PC-9 (cell line): ENCODE results near the gene SLX4IP. TPM values are rescaled to one million over a fixed set of nuclear protein-coding genes. Genes with fewer than 3 reads are reported as not detected.
"Not testable (repeated sequence)": the region's sequence is repeated elsewhere in the genome, so short reads cannot be mapped to it uniquely, and the experiment has no call there.

Source experiments
- BruUV-seq: library from RNA; stranded (reverse); fragments of 400-500 nt; replicated peaks from 2 replicates; lab custom pipeline; 2021; lab: Mats Ljungman, UMichigan
- CTCF ChIA-PET: fragments of 300-600 bp; sonication (Branson Sonifier 250); formaldehyde crosslinking; loops from one replicate; lab custom pipeline; 2022; ENCODE audit warnings: antibody characterized with exemption; lab: Charles Lee
- POLR2A ChIA-PET: fragments of 300-600 bp; sonication (Branson Sonifier 250); formaldehyde crosslinking; loops from one replicate; lab custom pipeline; 2022; ENCODE audit warnings: antibody characterized with exemption; ENCODE audit not compliant: unreplicated experiment; lab: Charles Lee
- DNase-seq, 2 experiments: peaks; one replicate each; pipeline versions ENCODE4 v3.0.0 to v3.0.0-alpha.2; 2015 to 2022; ENCODE audit warnings: mixed read lengths in 1 of 2
- H2AFZ ChIP-seq: fragments of 200-600 bp; sonication (generic); 2 replicates; pipeline ENCODE4 v1.8.1; 2017; ENCODE audit warnings: antibody characterized with exemption
- H3F3A ChIP-seq: fragments of 200-600 bp; sonication (generic); 2 replicates; pipeline ENCODE4 v1.8.1; 2017; ENCODE audit warnings: antibody characterized with exemption, mild to moderate bottlenecking, low read depth; ENCODE audit not compliant: insufficient read depth
- H3K27ac ChIP-seq: fragments of 200-600 bp; sonication (generic); 2 replicates; pipeline ENCODE4 v1.6.1; 2016; ENCODE audit warnings: mixed run types
- H3K27me3 ChIP-seq: fragments of 200-600 bp; sonication (generic); 2 replicates; pipeline ENCODE4 v1.6.1; 2016; ENCODE audit warnings: low read depth, mixed run types; ENCODE audit not compliant: insufficient read depth
- H3K36me3 ChIP-seq: fragments of 200-600 bp; sonication (generic); 2 replicates; pipeline ENCODE4 v1.6.1; 2016; ENCODE audit warnings: low read depth, mixed run types
- H3K4me1 ChIP-seq: fragments of 200-600 bp; sonication (generic); replicated peaks from 2 replicates; pipeline ENCODE4 v1.6.1; 2016; ENCODE audit warnings: mixed run types; ENCODE audit not compliant: insufficient read depth
- H3K4me2 ChIP-seq: fragments of 200-600 bp; sonication (generic); 2 replicates; pipeline ENCODE4 v1.6.1; 2017; ENCODE audit warnings: mixed run types
- H3K4me3 ChIP-seq: fragments of 200-600 bp; sonication (generic); 2 replicates; pipeline ENCODE4 v1.6.1; 2016; ENCODE audit warnings: mixed run types
- H3K79me2 ChIP-seq: fragments of 200-600 bp; sonication (generic); 2 replicates; pipeline ENCODE4 v1.6.1; 2017; ENCODE audit warnings: low read depth, mixed run types
- H3K9me2 ChIP-seq: fragments of 200-600 bp; sonication (generic); 2 replicates; pipeline ENCODE4 v1.8.1; 2017; ENCODE audit warnings: mild to moderate bottlenecking; ENCODE audit not compliant: insufficient read depth
- H3K9me3 ChIP-seq: fragments of 200-600 bp; sonication (generic); 2 replicates; pipeline ENCODE4 v1.8.1; 2016; ENCODE audit warnings: low read depth; ENCODE audit not compliant: insufficient read depth
- H4K20me1 ChIP-seq: fragments of 200-600 bp; sonication (generic); 2 replicates; pipeline ENCODE4 v1.8.1; 2017; ENCODE audit not compliant: insufficient read depth
- CTCF ChIP-seq: fragments of 200-600 bp; sonication (generic); conservative IDR thresholded peaks from 2 replicates; pipeline ENCODE4 v1.6.1; 2017; ENCODE audit warnings: mixed run types, antibody characterized with exemption, mild to moderate bottlenecking, moderate library complexity
- EZH2 ChIP-seq: fragments of 200-600 bp; sonication (generic); IDR thresholded peaks from 2 replicates; pipeline ENCODE4 v1.8.0; 2017; ENCODE audit warnings: antibody characterized with exemption, low read depth
- intact Hi-C: fragments of 100-400 bp; cut with micrococcal nuclease; formaldehyde crosslinking; loops from one replicate; pipeline ENCODE4 v1.10.0; 2022; ENCODE audit not compliant: unreplicated experiment
- total RNA-seq: library from RNA; stranded (reverse); gene quantifications from 2 replicates; pipeline ENCODE4 v1.2.3, GENCODE V29; 2021

The SLX4IP gene
- total RNA-seq, 1 experiment from 2014 or later: 13.4 TPM

GRCh38 chr20:10584371-10584770 is 149.3 kb downstream of the SLX4IP start:
- no TSS peak for BruUV-seq
- Histone ChIP-seq H2AFZ (no peak overlapping the region), H3K4me1 (peaks cover 12% of the 10 kb centered on the region), H3K9me2 (no peaks in the 10 kb centered on the region), H3K4me3 (no peak overlapping the region), H3K36me3 (no peaks in the 10 kb centered on the region), H3K79me2 (no peaks in the 10 kb centered on the region), H3K9me3 (no peaks in the 10 kb centered on the region), H3K4me2 (no peak overlapping the region), H3K27ac (no peak overlapping the region), H4K20me1 (no peaks in the 10 kb centered on the region), H3K27me3 (no peaks in the 10 kb centered on the region), H3F3A (no peaks in the 10 kb centered on the region)
- CTCF ChIA-PET: interaction anchor here (0.6 kb wide), 1 partner anchor 89 kb away, joined by 3 read pairs; the partner anchor contains the start of gene JAG1
- intact Hi-C loops: no loop called here
- POLR2A ChIA-PET: interaction anchor here (0.7 to 0.8 kb wide), 2 partner anchors 57 to 277 kb away, joined by 4 to 13 read pairs; no protein-coding TSS in a partner anchor
- TF ChIP-seq CTCF: no peak
- no peak for TF ChIP-seq EZH2
- DNase-seq: no peak

GRCh38 chr20:10585308-10585707 is 150.2 kb downstream of the SLX4IP start:
- no TSS peak for BruUV-seq
- no peaks in the 10 kb centered on the region for H3F3A ChIP-seq
- no peaks in the 10 kb centered on the region for H3K36me3 ChIP-seq
- H3K4me1 ChIP-seq: peaks cover 6% of the 10 kb centered on the region
- H2AFZ ChIP-seq: no peak overlapping the region
- H3K27ac ChIP-seq: no peak overlapping the region
- DNase-seq: no peak
- no peaks in the 10 kb centered on the region for H4K20me1 ChIP-seq
- no peaks in the 10 kb centered on the region for H3K9me3 ChIP-seq
- ChIA-PET POLR2A (no interaction called here), CTCF (no interaction called here)
- no peaks in the 10 kb centered on the region for H3K9me2 ChIP-seq
- H3K27me3 ChIP-seq: no peaks in the 10 kb centered on the region
- H3K4me3 ChIP-seq: no peak overlapping the region
- no peaks in the 10 kb centered on the region for H3K79me2 ChIP-seq
- no peak overlapping the region for H3K4me2 ChIP-seq
- TF ChIP-seq CTCF: no peak
- no peak for TF ChIP-seq EZH2
- intact Hi-C loops: no loop called here

GRCh38 chr20:10586296-10586695 is 151.2 kb downstream of the SLX4IP start:
- no peak for DNase-seq
- no peaks in the 10 kb centered on the region for H4K20me1 ChIP-seq
- peaks cover 15% of the 10 kb centered on the region for H3K4me1 ChIP-seq
- intact Hi-C loops: no loop called here
- TF ChIP-seq CTCF: no peak
- TF ChIP-seq EZH2: no peak
- no peak overlapping the region for H3K27ac ChIP-seq
- H3K36me3 ChIP-seq: no peaks in the 10 kb centered on the region
- no peaks in the 10 kb centered on the region for H3K27me3 ChIP-seq
- ChIA-PET POLR2A (no interaction called here), CTCF (no interaction called here)
- no peak overlapping the region for H3K4me2 ChIP-seq
- no peaks in the 10 kb centered on the region for H3K9me2 ChIP-seq
- H3K4me3 ChIP-seq: no peak overlapping the region
- H3K79me2 ChIP-seq: no peaks in the 10 kb centered on the region
- H3F3A ChIP-seq: peaks cover 8% of the 10 kb centered on the region; the same call in 1 of the 2 replicates
- H3K9me3 ChIP-seq: no peaks in the 10 kb centered on the region
- no peak overlapping the region for H2AFZ ChIP-seq
- BruUV-seq: no TSS peak

GRCh38 chr20:10590446-10590845 is 155.3 kb downstream of the SLX4IP start:
- BruUV-seq, H3K27me3 ChIP-seq, H3K4me3 ChIP-seq, H3K79me2 ChIP-seq, H3K36me3 ChIP-seq, H2AFZ ChIP-seq, CTCF ChIA-PET, H3K9me2 ChIP-seq, DNase-seq, H4K20me1 ChIP-seq, H3K9me3 ChIP-seq: not testable (repeated sequence)
- H3K27ac ChIP-seq: peak overlapping the region; percentile 57
- 0 out of 2 replicates have a peak overlapping the region, but pooled peaks have one; percentile 22 for H3K4me2 ChIP-seq
- intact Hi-C loops: loop anchor here (2.0 to 5.0 kb wide), 3 partner anchors 32 to 82 kb away; partner anchors contain the start of gene JAG1
- peaks cover 20% of the 10 kb centered on the region for H3K4me1 ChIP-seq
- peaks cover 13% of the 10 kb centered on the region; the same call in 1 of the 2 replicates for H3F3A ChIP-seq
- POLR2A ChIA-PET: interaction anchor here (0.6 to 0.7 kb wide), 3 partner anchors 13 to 799 kb away, joined by 3 to 10 read pairs (median 5); no protein-coding TSS in a partner anchor
